ENCODE measurements around the gene CYTH3. TPM values are rescaled to one million over a fixed set of nuclear protein-coding genes. Genes with fewer than 3 reads are reported as not detected.

Gene CYTH3
- total RNA-seq, 1 experiment from 2014 or later: 29.1 TPM

DNA sequence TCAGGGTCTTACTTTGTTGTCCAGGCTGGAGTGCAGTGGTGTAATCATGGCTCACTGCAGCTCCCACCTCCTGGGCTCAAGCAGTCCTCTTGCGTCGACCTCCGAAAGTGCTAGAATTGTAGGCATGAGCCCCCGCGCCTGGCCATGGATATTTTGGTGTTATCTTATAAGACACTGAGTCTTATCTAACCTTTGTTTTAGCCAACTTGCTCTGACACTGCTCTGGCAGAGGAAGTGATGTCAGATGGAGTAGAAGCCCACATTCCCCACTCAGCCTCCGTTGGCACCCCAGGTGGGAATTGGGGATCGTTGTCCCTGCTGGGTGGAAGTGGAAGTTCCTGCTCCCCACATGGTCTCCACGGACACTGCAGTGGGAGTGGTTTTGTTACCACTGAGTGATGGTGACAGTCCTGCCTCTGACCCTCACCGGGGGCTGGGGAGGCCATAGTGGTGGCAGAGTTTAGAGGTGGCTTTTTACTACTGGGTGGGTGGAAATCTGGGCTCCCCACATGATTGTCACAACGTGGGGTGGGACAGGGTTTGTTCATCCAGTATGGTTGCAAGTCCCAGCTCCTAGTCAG, 142.3 kb downstream of the CYTH3 start:
- Histone ChIP-seq H3K4me3 (ENCODE audit: low read depth, low read length) (no peak overlapping the region), H3K36me3 (ENCODE audit: control insufficient read depth, insufficient read depth, low read length) (no peaks in the 10 kb centered on the region), H3K27me3 (replicated peaks; ENCODE audit: control insufficient read depth, insufficient read depth, low read length) (no peaks in the 10 kb centered on the region), H3K9me3 (0 out of 2 replicates have a peak, but pooled peaks cover 2% of the 10 kb centered on the region), H3K4me1 (no peaks in the 10 kb centered on the region)
- Mint-ChIP-seq H3K4me3 (ENCODE audit: unreplicated experiment) (no peak overlapping the region), H3K9me3 (ENCODE audit: unreplicated experiment) (no peaks in the 10 kb centered on the region), H3K27me3 (ENCODE audit: insufficient read depth, unreplicated experiment) (no peaks in the 10 kb centered on the region), H3K4me1 (ENCODE audit: low read depth, unreplicated experiment) (no peaks in the 10 kb centered on the region), H3K27ac (ENCODE audit: unreplicated experiment) (peak overlapping the region; percentile 19), H3K36me3 (ENCODE audit: insufficient read depth, unreplicated experiment) (peaks cover 62% of the 10 kb centered on the region)
- TF ChIP-seq, protein P1, sequence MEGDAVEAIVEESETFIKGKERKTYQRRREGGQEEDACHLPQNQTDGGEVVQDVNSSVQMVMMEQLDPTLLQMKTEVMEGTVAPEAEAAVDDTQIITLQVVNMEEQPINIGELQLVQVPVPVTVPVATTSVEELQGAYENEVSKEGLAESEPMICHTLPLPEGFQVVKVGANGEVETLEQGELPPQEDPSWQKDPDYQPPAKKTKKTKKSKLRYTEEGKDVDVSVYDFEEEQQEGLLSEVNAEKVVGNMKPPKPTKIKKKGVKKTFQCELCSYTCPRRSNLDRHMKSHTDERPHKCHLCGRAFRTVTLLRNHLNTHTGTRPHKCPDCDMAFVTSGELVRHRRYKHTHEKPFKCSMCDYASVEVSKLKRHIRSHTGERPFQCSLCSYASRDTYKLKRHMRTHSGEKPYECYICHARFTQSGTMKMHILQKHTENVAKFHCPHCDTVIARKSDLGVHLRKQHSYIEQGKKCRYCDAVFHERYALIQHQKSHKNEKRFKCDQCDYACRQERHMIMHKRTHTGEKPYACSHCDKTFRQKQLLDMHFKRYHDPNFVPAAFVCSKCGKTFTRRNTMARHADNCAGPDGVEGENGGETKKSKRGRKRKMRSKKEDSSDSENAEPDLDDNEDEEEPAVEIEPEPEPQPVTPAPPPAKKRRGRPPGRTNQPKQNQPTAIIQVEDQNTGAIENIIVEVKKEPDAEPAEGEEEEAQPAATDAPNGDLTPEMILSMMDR (IDR thresholded peaks at IDR 0.05; ENCODE audit: insufficient read depth in 1 of 2, low read depth in 1 of 2, low read length in 1 of 2, severe bottlenecking in 1 of 2, unreplicated experiment in 1 of 2): no peak
- no peak for DNase-seq
- ChIA-PET POLR2A (no interaction called here), CTCF (no interaction called here)
- BruUV-seq (replicated peaks): no TSS peak
- intact Hi-C loops (cut with micrococcal nuclease; ENCODE audit: unreplicated experiment): no loop called here

- H3K4me3 ChIP-seq (ENCODE audit: low read depth, low read length): no peak overlapping the region
- Mint-ChIP-seq H3K4me1 (ENCODE audit: low read depth, unreplicated experiment) (no peaks in the 10 kb centered on the region), H3K4me3 (ENCODE audit: unreplicated experiment) (no peak overlapping the region), H3K27me3 (ENCODE audit: insufficient read depth, unreplicated experiment) (no peaks in the 10 kb centered on the region), H3K36me3 (ENCODE audit: insufficient read depth, unreplicated experiment) (peaks cover 67% of the 10 kb centered on the region), H3K27ac (ENCODE audit: unreplicated experiment) (no peak overlapping the region), H3K9me3 (ENCODE audit: unreplicated experiment) (no peaks in the 10 kb centered on the region)
- H3K4me1 ChIP-seq: no peaks in the 10 kb centered on the region
- TF ChIP-seq, protein P1 (IDR thresholded peaks at IDR 0.05; ENCODE audit: insufficient read depth in 1 of 2, low read depth in 1 of 2, low read length in 1 of 2, severe bottlenecking in 1 of 2, unreplicated experiment in 1 of 2): no peak
- peaks cover 11% of the 10 kb centered on the region; the same call in 1 of the 2 replicates for H3K9me3 ChIP-seq
- ChIA-PET POLR2A (no interaction called here), CTCF (no interaction called here)
- intact Hi-C loops (cut with micrococcal nuclease; ENCODE audit: unreplicated experiment): no loop called here
- no peaks in the 10 kb centered on the region for H3K27me3 ChIP-seq (replicated peaks; ENCODE audit: control insufficient read depth, insufficient read depth, low read length)
- no TSS peak for BruUV-seq (replicated peaks)
- DNase-seq: no peak
- no peaks in the 10 kb centered on the region; the same call in 1 of the 2 replicates for H3K36me3 ChIP-seq (ENCODE audit: control insufficient read depth, insufficient read depth, low read length)
These were observed 144.2 kb downstream of the CYTH3 start for GRCh38 chr7:6128205-6128604.

GRCh38 chr7:6127110-6127490, 145.3 kb downstream of the CYTH3 start:
- TF ChIP-seq, protein P1 (IDR thresholded peaks at IDR 0.05; ENCODE audit: insufficient read depth in 1 of 2, low read depth in 1 of 2, low read length in 1 of 2, severe bottlenecking in 1 of 2, unreplicated experiment in 1 of 2): no peak
- no peaks in the 10 kb centered on the region for H3K4me1 ChIP-seq
- POLR2A ChIA-PET: no interaction called here
- peaks cover 11% of the 10 kb centered on the region; the same call in 1 of the 2 replicates for H3K9me3 ChIP-seq
- DNase-seq: no peak
- Mint-ChIP-seq H3K4me1 (ENCODE audit: low read depth, unreplicated experiment) (no peaks in the 10 kb centered on the region), H3K4me3 (ENCODE audit: unreplicated experiment) (no peak overlapping the region), H3K36me3 (ENCODE audit: insufficient read depth, unreplicated experiment) (peaks cover 67% of the 10 kb centered on the region), H3K27me3 (ENCODE audit: insufficient read depth, unreplicated experiment) (no peaks in the 10 kb centered on the region), H3K9me3 (ENCODE audit: unreplicated experiment) (peaks cover 3% of the 10 kb centered on the region), H3K27ac (ENCODE audit: unreplicated experiment) (no peak overlapping the region)
- no peak overlapping the region for H3K4me3 ChIP-seq (ENCODE audit: low read depth, low read length)
- BruUV-seq (replicated peaks): no TSS peak
- no peaks in the 10 kb centered on the region; the same call in none of the 2 replicates for H3K36me3 ChIP-seq (ENCODE audit: control insufficient read depth, insufficient read depth, low read length)
- CTCF ChIA-PET: no interaction called here
- no peaks in the 10 kb centered on the region for H3K27me3 ChIP-seq (replicated peaks; ENCODE audit: control insufficient read depth, insufficient read depth, low read length)
- intact Hi-C loops (cut with micrococcal nuclease; ENCODE audit: unreplicated experiment): no loop called here
